Measurements from ENCODE around the gene DZIP3. TPM values are rescaled to one million over a fixed set of nuclear protein-coding genes. Genes with fewer than 3 reads are reported as not detected.

Gene DZIP3
- total RNA-seq, 4 donors from 2014 or later = 6.7 to 14.5 (median 8.7) TPM

- TF ChIP-seq POLR2A (IDR thresholded peaks at IDR 0.05; ENCODE audit: low read depth) = no peak
- TF ChIP-seq CTCF (IDR thresholded peaks at IDR 0.05) = no peak
- no peak for TF ChIP-seq EP300 (IDR thresholded peaks at IDR 0.05)
- TF ChIP-seq POLR2AphosphoS5 (IDR thresholded peaks at IDR 0.05) = no peak
- WGBS = 97% methylated on average over 1 of the region's 1 CpG
- no peak for DNase-seq (ENCODE audit: extremely low spot score)
- Histone ChIP-seq H3K4me1 (no peaks in the 10 kb centered on the region), H3K27me3 (no peaks in the 10 kb centered on the region), H3K4me3 (no peak overlapping the region), H3K36me3 (no peaks in the 10 kb centered on the region), H3K27ac (replicated peaks in 1 of 4) (no peak overlapping the region), H3K9me3 (peaks cover 0 to 16% (median 5%) of the 10 kb centered on the region in 4 donors)
- intact Hi-C loops (cut with DNase I) = no loop called here
Observed at GRCh38 chr3:108705045-108705444, 115.5 kb downstream of the DZIP3 start.

GRCh38 chr3:108713009-108713516 lies 123.5 kb downstream of the DZIP3 start:
- H3K4me3 ChIP-seq = no peak overlapping the region
- no peaks in the 10 kb centered on the region for H3K9me3 ChIP-seq
- H3K36me3 ChIP-seq = no peaks in the 10 kb centered on the region
- TF ChIP-seq EP300 (IDR thresholded peaks at IDR 0.05) (no peak), POLR2AphosphoS5 (IDR thresholded peaks at IDR 0.05) (no peak), CTCF (IDR thresholded peaks at IDR 0.05) (no peak), POLR2A (IDR thresholded peaks at IDR 0.05; ENCODE audit: low read depth) (no peak)
- H3K27me3 ChIP-seq = no peaks in the 10 kb centered on the region
- 83% methylated on average over 5 of the region's 5 CpGs for WGBS
- intact Hi-C loops (cut with DNase I) = no loop called here
- no peaks in the 10 kb centered on the region for H3K4me1 ChIP-seq
- no peak for DNase-seq (ENCODE audit: extremely low spot score)
- H3K27ac ChIP-seq (replicated peaks in 1 of 4) = no peak overlapping the region

- intact Hi-C loops (cut with DNase I) = no loop called here
- WGBS = 79% methylated on average over 3 of the region's 3 CpGs
- DNase-seq (ENCODE audit: extremely low spot score) = no peak
- H3K27ac ChIP-seq (replicated peaks in 1 of 4) = no peak overlapping the region
- H3K4me1 ChIP-seq = no peaks in the 10 kb centered on the region
- H3K27me3 ChIP-seq = no peaks in the 10 kb centered on the region
- TF ChIP-seq EP300 (IDR thresholded peaks at IDR 0.05) (no peak), CTCF (IDR thresholded peaks at IDR 0.05) (no peak), POLR2AphosphoS5 (IDR thresholded peaks at IDR 0.05) (no peak), POLR2A (IDR thresholded peaks at IDR 0.05; ENCODE audit: low read depth) (no peak)
- H3K4me3 ChIP-seq = no peak overlapping the region
- no peaks in the 10 kb centered on the region for H3K36me3 ChIP-seq
- no peaks in the 10 kb centered on the region for H3K9me3 ChIP-seq
Observed at GRCh38 chr3:108713816-108714215, 124.3 kb downstream of the DZIP3 start.

GRCh38 chr3:108718454-108718853 lies 128.9 kb downstream of the DZIP3 start:
- Histone ChIP-seq H3K4me3 (no peak overlapping the region), H3K27ac (replicated peaks in 1 of 4) (no peak overlapping the region), H3K4me1 (no peaks in the 10 kb centered on the region), H3K27me3 (no peaks in the 10 kb centered on the region), H3K9me3 (no peaks in the 10 kb centered on the region), H3K36me3 (no peaks in the 10 kb centered on the region)
- TF ChIP-seq EP300 (IDR thresholded peaks at IDR 0.05) (no peak), CTCF (IDR thresholded peaks at IDR 0.05) (no peak), POLR2AphosphoS5 (IDR thresholded peaks at IDR 0.05) (no peak), POLR2A (IDR thresholded peaks at IDR 0.05; ENCODE audit: low read depth) (no peak)
- no peak for DNase-seq (ENCODE audit: extremely low spot score)
- intact Hi-C loops (cut with DNase I) = no loop called here
- 35% methylated on average over 2 of the region's 2 CpGs for WGBS

- no peaks in the 10 kb centered on the region for H3K9me3 ChIP-seq
- H3K36me3 ChIP-seq = no peaks in the 10 kb centered on the region
- no peaks in the 10 kb centered on the region for H3K4me1 ChIP-seq
- WGBS = 33% methylated on average over 2 of the region's 2 CpGs
- H3K27ac ChIP-seq (replicated peaks in 1 of 4) = no peak overlapping the region
- no peaks in the 10 kb centered on the region for H3K27me3 ChIP-seq
- H3K4me3 ChIP-seq = no peak overlapping the region
- DNase-seq (ENCODE audit: extremely low spot score) = no peak
- TF ChIP-seq POLR2A (IDR thresholded peaks at IDR 0.05; ENCODE audit: low read depth) (no peak), POLR2AphosphoS5 (IDR thresholded peaks at IDR 0.05) (no peak), EP300 (IDR thresholded peaks at IDR 0.05) (no peak), CTCF (IDR thresholded peaks at IDR 0.05) (no peak)
- intact Hi-C loops (cut with DNase I) = no loop called here
Observed at GRCh38 chr3:108719178-108719806, 129.8 kb downstream of the DZIP3 start.
